Astrocyte (in vitro differentiated cells and primary cell): ENCODE data around the gene ZNF597. TPM values are rescaled to one million over a fixed set of nuclear protein-coding genes. Genes with fewer than 3 reads are reported as not detected.

ENCODE experiments used
- DNase-seq: peaks from one replicate; pipeline ENCODE4 v3.0.0-alpha.2; 2010; ENCODE audit warnings: low read depth
- FAIRE-seq: peaks from 2 replicates; lab custom pipeline; 2011; peaks lifted over from hg19 to GRCh38; lab: Jason Lieb, UNC
- H2AFZ ChIP-seq: 2 replicates; pipeline ENCODE4 v1.6.0; 2012; ENCODE audit warnings: low read depth, low read length, inconsistent platforms
- H3K27ac ChIP-seq: 2 replicates; pipeline ENCODE4 v1.5.1; 2011; ENCODE audit warnings: low read depth, low read length, inconsistent platforms
- H3K27me3 ChIP-seq: 2 replicates; pipeline ENCODE4 v1.6.0; 2011; ENCODE audit warnings: low read length, inconsistent platforms; ENCODE audit not compliant: insufficient read depth
- H3K36me3 ChIP-seq: 2 replicates; pipeline ENCODE4 v1.5.1; 2011; ENCODE audit warnings: low read length, inconsistent platforms; ENCODE audit not compliant: insufficient read depth
- H3K4me1 ChIP-seq: 2 replicates; pipeline ENCODE4 v1.5.1; 2011; ENCODE audit warnings: low read length, inconsistent platforms; ENCODE audit not compliant: insufficient read depth
- H3K4me2 ChIP-seq: 2 replicates; pipeline ENCODE4 v1.6.0; 2012; ENCODE audit warnings: low read length, inconsistent platforms
- H3K4me3 ChIP-seq: 2 replicates; pipeline ENCODE4 v1.5.1; 2011; ENCODE audit warnings: low read depth, mild to moderate bottlenecking, low read length, inconsistent platforms; ENCODE audit not compliant: insufficient read depth
- H3K79me2 ChIP-seq: 2 replicates; pipeline ENCODE4 v1.6.0; 2012; ENCODE audit warnings: mild to moderate bottlenecking, low read length, inconsistent platforms; ENCODE audit not compliant: insufficient read depth
- H3K9ac ChIP-seq: 2 replicates; pipeline ENCODE4 v1.6.0; 2012; ENCODE audit warnings: mild to moderate bottlenecking, low read length, inconsistent platforms
- H3K9me3 ChIP-seq: 2 replicates; pipeline ENCODE4 v1.5.1; 2012; ENCODE audit warnings: low read depth, mild to moderate bottlenecking, low read length, inconsistent platforms; ENCODE audit not compliant: insufficient read depth
- H4K20me1 ChIP-seq: 2 replicates; pipeline ENCODE4 v1.6.0; 2012; ENCODE audit warnings: low read length, inconsistent platforms; ENCODE audit not compliant: insufficient read depth
- H3K27ac Mint-ChIP-seq: one replicate; pipeline ENCODE4 v1.8.0; 2021; ENCODE audit warnings: mild to moderate bottlenecking, mixed read lengths; ENCODE audit not compliant: unreplicated experiment
- H3K27me3 Mint-ChIP-seq: one replicate; pipeline ENCODE4 v1.8.0; 2021; ENCODE audit warnings: low read depth, mixed read lengths; ENCODE audit not compliant: unreplicated experiment
- H3K36me3 Mint-ChIP-seq: one replicate; pipeline ENCODE4 v1.8.0; 2021; ENCODE audit warnings: low read depth, mixed read lengths; ENCODE audit not compliant: unreplicated experiment
- H3K4me1 Mint-ChIP-seq: one replicate; pipeline ENCODE4 v1.8.0; 2021; ENCODE audit warnings: low read depth, mixed read lengths; ENCODE audit not compliant: unreplicated experiment
- H3K4me3 Mint-ChIP-seq: one replicate; pipeline ENCODE4 v1.8.0; 2021; ENCODE audit warnings: mild to moderate bottlenecking, moderate library complexity, mixed read lengths; ENCODE audit not compliant: unreplicated experiment
- H3K9me3 Mint-ChIP-seq: one replicate; pipeline ENCODE4 v1.8.0; 2021; ENCODE audit warnings: mild to moderate bottlenecking, mixed read lengths; ENCODE audit not compliant: unreplicated experiment
- EZH2 ChIP-seq: IDR thresholded peaks from 2 replicates; pipeline ENCODE4 v1.6.1; 2012; ENCODE audit warnings: mild to moderate bottlenecking, low read length, inconsistent platforms; ENCODE audit not compliant: insufficient read depth
- microRNA-seq: library from miRNA; unstranded; fragments of <30 nt; microRNA quantifications from one replicate; pipeline ENCODE4 v1.2.0, GENCODE V29; 2020
- total RNA-seq: library from RNA; stranded (reverse); gene quantifications from 2 replicates; pipeline ENCODE4 v1.2.1, GENCODE V29; 2021
- TF ChIP-seq, protein P1 (sequence below): IDR thresholded peaks from 2 replicates; pipeline ENCODE4 v1.5.1; 2011; ENCODE audit warnings: low read depth, mild to moderate bottlenecking, inconsistent platforms, low read length, moderate library complexity; ENCODE audit not compliant: insufficient read depth

The ZNF597 gene
- total RNA-seq, 1 donor from 2014 or later: 4.7 TPM

GRCh38 chr16:3383045-3383448 is 60.3 kb downstream of the ZNF597 start:
- no peak overlapping the region for H3K27ac ChIP-seq
- peaks cover 50% of the 10 kb centered on the region for H3K9me3 ChIP-seq
- H3K4me3 ChIP-seq: peak overlapping the region; percentile 17
- no peak overlapping the region for H3K9ac ChIP-seq
- H3K4me2 ChIP-seq: no peak overlapping the region
- Mint-ChIP-seq H3K36me3 (peaks cover 81% of the 10 kb centered on the region), H3K27ac (no peak overlapping the region), H3K9me3 (peaks cover 78% of the 10 kb centered on the region), H3K27me3 (peaks cover 6% of the 10 kb centered on the region), H3K4me3 (no peak overlapping the region), H3K4me1 (no peaks in the 10 kb centered on the region)
- no peaks in the 10 kb centered on the region for H3K27me3 ChIP-seq
- H3K4me1 ChIP-seq: no peaks in the 10 kb centered on the region
- TF ChIP-seq, protein P1, sequence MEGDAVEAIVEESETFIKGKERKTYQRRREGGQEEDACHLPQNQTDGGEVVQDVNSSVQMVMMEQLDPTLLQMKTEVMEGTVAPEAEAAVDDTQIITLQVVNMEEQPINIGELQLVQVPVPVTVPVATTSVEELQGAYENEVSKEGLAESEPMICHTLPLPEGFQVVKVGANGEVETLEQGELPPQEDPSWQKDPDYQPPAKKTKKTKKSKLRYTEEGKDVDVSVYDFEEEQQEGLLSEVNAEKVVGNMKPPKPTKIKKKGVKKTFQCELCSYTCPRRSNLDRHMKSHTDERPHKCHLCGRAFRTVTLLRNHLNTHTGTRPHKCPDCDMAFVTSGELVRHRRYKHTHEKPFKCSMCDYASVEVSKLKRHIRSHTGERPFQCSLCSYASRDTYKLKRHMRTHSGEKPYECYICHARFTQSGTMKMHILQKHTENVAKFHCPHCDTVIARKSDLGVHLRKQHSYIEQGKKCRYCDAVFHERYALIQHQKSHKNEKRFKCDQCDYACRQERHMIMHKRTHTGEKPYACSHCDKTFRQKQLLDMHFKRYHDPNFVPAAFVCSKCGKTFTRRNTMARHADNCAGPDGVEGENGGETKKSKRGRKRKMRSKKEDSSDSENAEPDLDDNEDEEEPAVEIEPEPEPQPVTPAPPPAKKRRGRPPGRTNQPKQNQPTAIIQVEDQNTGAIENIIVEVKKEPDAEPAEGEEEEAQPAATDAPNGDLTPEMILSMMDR: no peak
- TF ChIP-seq EZH2: no peak
- H2AFZ ChIP-seq: no peak overlapping the region
- peaks cover 17% of the 10 kb centered on the region for H3K79me2 ChIP-seq
- FAIRE-seq (no peak), DNase-seq (no peak)
- peaks cover 33% of the 10 kb centered on the region for H3K36me3 ChIP-seq
- H4K20me1 ChIP-seq: no peaks in the 10 kb centered on the region

Small RNA genes within 50 kb of the gene (microRNA-seq; reads per million reads assigned to microRNA genes)
- gene MIR6126: not detected

Other genes starting within 250 kb of the ZNF597 start
- 8.6 and 9.2 TPM in 2 replicates for gene ZNF200, start 208.3 kb downstream of the ZNF597 start, total RNA-seq
- gene MEFV, start 186.9 kb downstream of the ZNF597 start, total RNA-seq: not detected in 2 replicates
- 31.4 and 34.7 TPM in 2 replicates for gene ZNF263, start 160.0 kb downstream of the ZNF597 start, total RNA-seq
- 4.4 and 4.5 TPM in 2 replicates for gene TIGD7, start 138.1 kb downstream of the ZNF597 start, total RNA-seq
- gene ZNF75A, start 138.0 kb downstream of the ZNF597 start, total RNA-seq: 26.9 and 30.5 TPM in 2 replicates
- gene OR2C1, start 87.6 kb downstream of the ZNF597 start, total RNA-seq: not detected in 2 replicates
- gene ZSCAN32, start 42.5 kb downstream of the ZNF597 start, total RNA-seq: 17.3 and 20.7 TPM in 2 replicates
- 8.2 and 9.7 TPM in 2 replicates for gene ZNF174, start 42.3 kb downstream of the ZNF597 start, total RNA-seq
- 61.1 and 64.9 TPM in 2 replicates for gene NAA60, start 176 bp upstream of the ZNF597 start, total RNA-seq
- not detected in 2 replicates for gene C16orf90, start 52.0 kb upstream of the ZNF597 start, total RNA-seq
- gene CLUAP1, start 57.5 kb upstream of the ZNF597 start, total RNA-seq: 15.4 and 16.3 TPM in 2 replicates
- 0.17 and 0.23 TPM in 2 replicates for gene NLRC3, start 133.9 kb upstream of the ZNF597 start, total RNA-seq
- gene SLX4, start 168.1 kb upstream of the ZNF597 start, total RNA-seq: 7.8 and 7.9 TPM in 2 replicates
- gene DNASE1, start 211.2 kb upstream of the ZNF597 start, total RNA-seq: 16.2 and 16.9 TPM in 2 replicates